Stimulated activated effector memory CD8-positive, alpha-beta T cell treated with anti-CD3 and anti-CD28 coated beads, Interleukin-12 subunit alpha, Interleukin-12 subunit beta, amount 100 ng/mL, for 72 hours (primary cell): Measurements from ENCODE around the gene KLF7.

Experiments
- ATAC-seq: fragments of 150-1000 bp; cut with Tn5 transposase; 2 replicates; pipeline ENCODE4 v1.10.0; 2021
- DNase-seq, 2 donors: peaks; one replicate each; pipeline ENCODE4 v3.0.0; 2021 to 2022; ENCODE audit warnings: low spot score in 2 of 2
- H3K27ac Mint-ChIP-seq: one replicate; pipeline ENCODE4 v1.8.0; 2022; ENCODE audit warnings: mild to moderate bottlenecking, mixed read lengths
- H3K36me3 Mint-ChIP-seq: one replicate; pipeline ENCODE4 v1.8.0; 2022; ENCODE audit warnings: mild to moderate bottlenecking, mixed read lengths
- H3K4me1 Mint-ChIP-seq: one replicate; pipeline ENCODE4 v1.8.0; 2022; ENCODE audit warnings: mixed read lengths
- H3K4me3 Mint-ChIP-seq: one replicate; pipeline ENCODE4 v1.8.0; 2022; ENCODE audit warnings: mild to moderate bottlenecking, mixed read lengths
- H3K9me3 Mint-ChIP-seq: one replicate; pipeline ENCODE4 v1.8.0; 2022; ENCODE audit warnings: mixed read lengths

Gene KLF7

DNA sequence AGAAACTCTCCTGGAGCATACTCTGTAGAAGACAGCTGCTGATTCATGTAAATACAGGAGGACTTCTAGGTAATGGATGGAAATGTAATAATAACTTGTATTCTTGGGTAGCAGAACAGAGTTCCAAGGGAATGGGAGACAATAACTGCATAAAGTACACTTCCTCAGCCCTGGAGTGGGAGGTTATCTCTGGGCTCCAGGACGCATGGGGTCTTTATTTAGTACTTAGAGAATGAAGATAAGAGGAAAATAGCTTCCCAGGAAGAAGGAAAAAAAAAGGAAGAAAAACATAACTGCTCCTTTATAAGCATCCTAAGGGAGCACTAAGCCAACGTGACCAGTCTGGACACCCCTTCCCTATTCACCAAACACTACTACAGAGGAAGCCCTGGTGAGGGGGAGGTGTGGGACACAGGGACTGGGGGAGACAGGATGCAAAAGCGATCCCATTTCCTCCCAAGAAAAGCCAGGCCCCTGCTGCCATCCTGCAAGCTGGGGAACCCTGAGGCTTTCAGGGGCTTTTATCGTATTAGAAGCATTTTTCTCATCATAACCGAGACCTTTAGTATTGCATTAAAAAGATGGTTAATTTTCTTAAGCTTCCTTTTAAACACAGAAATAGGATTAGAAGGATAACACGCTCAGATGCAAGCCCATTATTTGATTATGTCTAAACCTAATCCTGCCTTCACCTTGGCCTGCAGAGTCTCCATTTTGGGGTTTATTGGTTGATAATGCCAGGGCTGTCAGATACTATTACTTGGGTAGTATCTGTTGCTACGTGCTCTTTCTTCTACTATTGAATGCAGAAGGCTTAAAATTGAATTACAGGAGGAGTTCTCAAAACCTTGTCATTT is 78.5 kb downstream of the KLF7 start:
- ATAC-seq (no peak), DNase-seq (no peak)
- H3K36me3 Mint-ChIP-seq = peaks cover 12% of the 10 kb centered on the region
- H3K9me3 Mint-ChIP-seq = no peaks in the 10 kb centered on the region
- no peak overlapping the region for H3K27ac Mint-ChIP-seq
- no peaks in the 10 kb centered on the region for H3K4me1 Mint-ChIP-seq
- no peak overlapping the region for H3K4me3 Mint-ChIP-seq

DNA sequence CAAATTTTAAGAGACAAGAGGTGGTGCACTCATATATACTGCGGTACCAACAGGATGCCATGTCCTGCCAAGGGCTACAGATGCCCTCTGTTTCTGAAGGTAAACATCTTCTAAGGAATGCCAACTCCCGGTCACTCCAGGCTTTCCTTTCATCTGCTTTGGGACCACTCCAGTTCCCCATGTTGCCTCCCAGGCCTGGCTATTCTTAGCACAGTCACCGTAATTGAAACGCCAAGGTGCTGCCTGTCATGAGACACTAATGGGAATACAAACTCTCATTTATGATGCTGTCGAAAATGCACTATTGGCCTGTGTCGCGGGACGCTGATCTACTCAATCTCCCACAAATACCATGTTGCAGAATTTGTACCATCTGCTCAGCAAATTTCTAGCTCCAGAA is 79.6 kb downstream of the KLF7 start:
- no peak overlapping the region for H3K27ac Mint-ChIP-seq
- DNase-seq (no peak), ATAC-seq (no peak)
- H3K4me3 Mint-ChIP-seq = no peak overlapping the region
- H3K9me3 Mint-ChIP-seq = no peaks in the 10 kb centered on the region
- peaks cover 17% of the 10 kb centered on the region for H3K36me3 Mint-ChIP-seq
- H3K4me1 Mint-ChIP-seq = no peaks in the 10 kb centered on the region

DNA sequence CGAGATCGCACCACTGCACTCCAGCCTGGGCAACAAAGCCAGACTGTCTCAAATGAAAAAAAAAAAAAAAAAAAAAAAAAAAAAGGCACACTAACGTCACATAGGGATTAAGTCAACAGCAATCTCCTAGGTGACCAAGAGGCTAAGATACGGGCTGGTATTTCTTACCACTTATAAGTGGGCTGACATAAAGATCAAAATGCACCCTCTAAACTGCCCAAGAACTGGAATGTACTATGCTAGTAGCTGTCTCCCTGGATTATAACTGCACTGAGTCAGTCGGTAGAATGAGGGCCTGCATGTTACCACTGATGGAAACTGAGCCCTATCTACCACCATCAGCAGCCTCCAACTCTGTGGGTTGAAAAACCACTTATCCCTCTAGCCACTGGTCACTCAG is 80.6 kb downstream of the KLF7 start:
- DNase-seq = no peak
- H3K4me3 Mint-ChIP-seq = no peak overlapping the region
- ATAC-seq = no peak
- no peaks in the 10 kb centered on the region for H3K9me3 Mint-ChIP-seq
- no peak overlapping the region for H3K27ac Mint-ChIP-seq
- peaks cover 25% of the 10 kb centered on the region for H3K36me3 Mint-ChIP-seq
- no peaks in the 10 kb centered on the region for H3K4me1 Mint-ChIP-seq

DNA sequence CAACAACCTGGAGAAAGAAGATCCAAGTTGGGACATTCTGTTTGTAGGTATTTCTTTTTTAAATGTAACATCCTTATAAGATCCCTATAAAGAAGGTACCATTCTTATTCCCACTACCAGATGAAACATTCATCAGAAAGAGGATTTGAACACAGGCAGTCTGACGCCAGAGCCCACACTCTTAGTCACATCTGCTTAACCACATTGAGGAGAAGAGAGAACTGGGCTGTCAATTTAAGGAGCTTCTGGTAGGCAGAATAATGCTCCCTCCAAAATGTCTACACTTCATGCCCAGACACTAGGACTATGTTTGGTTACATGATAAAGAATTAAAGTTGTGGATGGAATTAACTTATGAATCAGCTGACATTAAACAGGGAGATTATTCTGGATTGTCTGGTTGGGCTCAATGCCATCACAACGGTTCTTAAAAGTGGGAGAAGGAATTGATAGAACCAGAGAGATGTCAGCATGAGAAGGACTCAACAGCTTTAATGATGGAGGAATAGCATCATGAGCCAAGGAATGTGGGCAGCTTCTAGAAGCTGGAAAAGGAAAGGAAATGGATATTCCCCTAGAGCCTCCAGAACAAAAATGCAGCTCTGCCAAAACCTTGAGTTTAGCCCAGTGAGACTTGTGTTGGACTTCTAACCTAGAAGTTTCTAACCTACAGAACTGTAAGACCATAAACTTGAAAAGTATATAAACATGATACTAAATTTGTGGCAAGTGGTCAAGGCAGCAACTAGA is 82.2 kb downstream of the KLF7 start:
- H3K4me3 Mint-ChIP-seq = no peak overlapping the region
- no peak overlapping the region for H3K27ac Mint-ChIP-seq
- DNase-seq (no peak), ATAC-seq (no peak)
- H3K36me3 Mint-ChIP-seq = peaks cover 30% of the 10 kb centered on the region
- no peaks in the 10 kb centered on the region for H3K9me3 Mint-ChIP-seq
- H3K4me1 Mint-ChIP-seq = no peaks in the 10 kb centered on the region

DNA sequence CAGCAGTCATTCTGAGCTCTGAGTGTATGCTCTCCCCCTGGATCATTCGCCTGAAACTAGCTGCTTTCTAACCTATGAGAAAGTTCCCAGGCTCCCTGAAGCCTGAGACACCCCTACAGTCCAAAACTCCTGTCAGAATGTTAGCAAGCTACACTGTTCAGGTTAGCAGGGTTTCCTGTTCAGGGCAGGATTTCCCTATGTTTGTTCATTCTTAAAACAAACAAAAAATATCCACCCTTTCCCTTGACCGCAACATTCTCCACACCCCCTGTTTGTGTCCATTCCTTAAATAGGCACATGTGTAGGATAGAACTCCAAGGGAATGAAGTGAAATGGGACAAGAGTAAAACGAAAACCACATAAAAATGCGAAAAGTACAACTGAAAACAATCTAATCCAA is 83.1 kb downstream of the KLF7 start:
- peaks cover 24% of the 10 kb centered on the region for H3K36me3 Mint-ChIP-seq
- no peak overlapping the region for H3K27ac Mint-ChIP-seq
- H3K9me3 Mint-ChIP-seq = no peaks in the 10 kb centered on the region
- H3K4me1 Mint-ChIP-seq = no peaks in the 10 kb centered on the region
- DNase-seq (no peak), ATAC-seq (no peak)
- no peak overlapping the region for H3K4me3 Mint-ChIP-seq

DNA sequence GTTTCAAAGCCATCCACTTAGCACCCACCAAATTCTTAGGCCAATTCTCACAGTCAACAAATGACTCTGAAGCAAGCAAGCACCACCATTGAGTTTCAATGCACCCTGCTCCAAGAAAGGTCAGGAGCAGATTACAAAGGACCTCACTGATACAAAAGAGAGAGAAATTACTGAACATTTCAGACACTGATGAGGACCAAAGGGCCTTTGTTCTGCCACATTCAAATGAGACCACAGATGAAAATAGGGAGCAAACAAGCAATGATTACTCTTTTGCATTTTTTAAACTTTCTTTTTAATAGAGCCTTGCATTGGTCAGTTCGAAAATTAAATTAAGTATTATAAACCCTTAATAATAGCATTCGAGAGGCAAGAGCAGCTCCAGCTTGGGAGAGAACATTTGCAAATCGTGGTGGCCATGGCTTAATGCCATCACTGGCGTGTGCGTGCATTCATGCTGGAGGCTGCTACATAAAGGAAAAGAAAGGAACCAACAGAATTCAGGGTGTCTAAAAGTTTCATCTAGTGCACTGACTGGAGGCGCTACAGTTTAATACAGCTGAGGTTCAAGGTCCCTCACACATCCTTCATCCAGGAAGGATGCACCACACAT is 87.5 kb downstream of the KLF7 start:
- peaks cover 26% of the 10 kb centered on the region for H3K36me3 Mint-ChIP-seq
- H3K4me3 Mint-ChIP-seq = no peak overlapping the region
- H3K27ac Mint-ChIP-seq = no peak overlapping the region
- H3K4me1 Mint-ChIP-seq = peaks cover 15% of the 10 kb centered on the region
- DNase-seq (no peak), ATAC-seq (no peak)
- no peaks in the 10 kb centered on the region for H3K9me3 Mint-ChIP-seq

DNA sequence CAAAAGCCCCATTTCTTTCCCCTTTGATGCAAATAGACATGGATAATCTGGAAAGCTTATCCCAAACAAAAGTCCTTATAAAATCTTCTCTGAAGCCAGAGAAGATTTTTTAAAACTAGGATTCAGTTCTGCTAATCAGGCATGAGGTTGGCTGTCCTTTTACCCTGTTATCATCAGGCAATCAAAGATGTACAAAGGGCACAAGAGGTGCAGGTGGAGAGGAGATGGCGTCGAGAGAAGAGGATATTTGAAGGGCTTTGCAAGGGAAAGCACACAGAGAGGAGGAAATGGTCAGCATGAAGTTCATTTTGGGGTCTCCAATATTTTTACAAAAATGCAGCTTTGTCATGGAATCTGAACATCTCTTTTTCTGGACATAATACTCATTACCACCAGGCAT is 88.5 kb downstream of the KLF7 start:
- Mint-ChIP-seq H3K4me1 (peaks cover 15% of the 10 kb centered on the region), H3K4me3 (no peak overlapping the region)

DNA sequence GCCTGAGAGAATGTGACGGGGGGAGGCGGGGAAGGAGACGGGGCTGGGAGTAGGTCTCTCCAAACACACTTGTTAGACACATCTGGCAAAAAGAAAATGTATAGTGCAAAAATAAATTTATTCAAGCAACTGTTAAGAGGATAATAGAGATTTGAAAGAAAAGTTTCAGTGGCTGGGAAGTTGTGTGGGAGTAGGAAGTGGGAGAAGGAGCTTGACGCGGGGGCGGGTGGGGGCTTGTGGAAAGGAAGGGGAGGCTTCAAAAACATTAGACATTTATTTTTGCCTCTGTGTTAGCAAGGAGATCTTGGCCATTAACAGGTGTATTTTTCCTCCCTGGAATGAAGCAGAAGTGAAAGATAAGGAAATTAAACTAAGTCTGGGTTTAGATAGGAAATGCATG is 90.3 kb downstream of the KLF7 start:
- H3K27ac Mint-ChIP-seq = no peak overlapping the region
- H3K4me3 Mint-ChIP-seq = no peak overlapping the region
- peaks cover 14% of the 10 kb centered on the region for H3K36me3 Mint-ChIP-seq
- ATAC-seq (no peak), DNase-seq (no peak)
- H3K9me3 Mint-ChIP-seq = no peaks in the 10 kb centered on the region
- H3K4me1 Mint-ChIP-seq = peaks cover 15% of the 10 kb centered on the region

More for the DNA sequence above, 88.5 kb downstream of the KLF7 start:
- Mint-ChIP-seq H3K36me3 (peaks cover 26% of the 10 kb centered on the region), H3K27ac (no peak overlapping the region), H3K9me3 (no peaks in the 10 kb centered on the region)
- DNase-seq = no peak
- no peak for ATAC-seq

DNA sequence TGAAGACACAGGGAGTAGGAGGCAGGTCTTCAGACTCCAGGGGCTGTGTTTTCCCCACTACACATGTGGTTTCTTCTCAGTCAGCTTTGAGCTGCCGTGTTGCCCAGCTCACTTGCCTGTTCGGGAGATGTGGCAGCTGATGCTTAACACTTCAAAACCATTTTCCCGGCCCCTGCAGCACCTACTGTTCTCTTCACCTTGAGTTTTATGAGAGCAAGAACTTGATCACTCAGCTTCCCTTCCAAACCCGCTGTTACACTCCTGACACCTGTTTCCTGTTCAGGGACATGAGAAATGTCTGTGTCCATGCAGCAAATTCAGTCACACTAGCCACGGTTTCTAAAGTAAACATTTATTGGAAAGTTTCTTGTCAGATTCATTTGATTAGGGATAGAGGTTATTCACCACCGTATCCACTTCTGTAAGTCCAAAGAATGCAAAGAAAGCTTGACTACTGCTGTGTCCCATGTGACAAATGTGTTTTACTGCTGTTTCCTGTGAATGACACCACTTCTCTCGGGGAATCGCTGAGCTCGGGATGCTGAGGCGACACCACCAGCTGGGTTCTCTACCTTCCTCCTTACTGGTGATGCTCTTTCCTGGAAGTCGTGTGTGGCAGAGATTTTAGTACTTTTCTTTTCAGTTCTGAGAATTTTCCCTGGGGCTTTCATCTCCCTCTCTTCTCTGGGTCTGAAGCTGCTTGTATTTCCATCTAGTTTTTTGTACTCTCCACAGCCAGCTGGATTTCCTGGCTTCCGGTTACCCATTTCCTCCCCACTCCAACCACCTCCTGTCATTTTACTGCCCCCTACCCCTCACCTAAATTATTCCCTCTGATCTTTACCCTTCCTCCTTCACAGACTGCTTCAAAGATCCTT is 91.7 kb downstream of the KLF7 start:
- ATAC-seq = peak; percentile 72
- Mint-ChIP-seq H3K9me3 (no peaks in the 10 kb centered on the region), H3K27ac (peak overlapping the region; percentile 60), H3K36me3 (peaks cover 7% of the 10 kb centered on the region), H3K4me3 (peak overlapping the region; percentile 51), H3K4me1 (peaks cover 15% of the 10 kb centered on the region)
- peak in 1 of 2 donors; percentile 4 for DNase-seq

DNA sequence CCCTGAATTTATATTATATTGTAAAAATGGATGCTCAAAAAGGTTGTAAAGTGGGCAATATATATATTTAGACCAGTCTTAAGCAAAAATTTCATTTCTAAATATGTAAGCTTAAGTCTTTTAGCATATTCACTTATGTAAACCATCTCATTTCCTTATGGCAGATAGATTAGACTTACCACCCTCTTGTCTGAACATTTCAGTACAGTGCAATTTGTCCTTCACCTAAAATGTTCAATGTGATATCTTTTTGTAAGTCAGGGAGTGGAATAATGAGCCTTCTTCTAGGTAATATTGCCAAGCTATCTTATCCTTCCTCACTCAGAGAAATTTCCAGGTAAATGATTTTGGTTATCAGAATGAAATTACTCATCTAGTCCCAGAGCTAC is 92.3 kb downstream of the KLF7 start:
- ATAC-seq (peak; percentile 47), DNase-seq (no peak)
- Mint-ChIP-seq H3K4me3 (peak overlapping the region; percentile 51), H3K4me1 (peaks cover 15% of the 10 kb centered on the region), H3K9me3 (no peaks in the 10 kb centered on the region), H3K27ac (peak overlapping the region; percentile 60), H3K36me3 (peaks cover 7% of the 10 kb centered on the region)

DNA sequence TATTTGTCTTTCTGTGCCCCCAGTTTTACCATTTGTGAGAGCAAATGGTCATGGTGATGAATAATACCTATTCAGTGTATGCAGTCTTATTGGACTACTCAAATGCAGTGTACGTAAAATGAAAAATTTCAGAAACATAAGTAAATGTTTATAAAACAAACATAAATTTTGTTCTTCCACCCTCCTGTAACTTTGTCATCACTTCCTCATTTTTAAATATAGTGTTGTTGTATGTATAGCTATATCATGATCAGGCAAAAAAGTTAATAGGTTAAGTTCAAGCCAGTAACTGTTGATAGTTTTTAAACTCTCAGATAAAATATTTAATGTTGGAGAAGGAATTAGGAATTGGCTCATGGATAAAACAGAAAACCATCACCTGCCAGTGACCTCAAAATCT is 93.2 kb downstream of the KLF7 start:
- Mint-ChIP-seq H3K4me1 (peaks cover 15% of the 10 kb centered on the region), H3K36me3 (peaks cover 7% of the 10 kb centered on the region), H3K27ac (no peak overlapping the region), H3K9me3 (no peaks in the 10 kb centered on the region), H3K4me3 (no peak overlapping the region)
- ATAC-seq = no peak
- DNase-seq = no peak

DNA sequence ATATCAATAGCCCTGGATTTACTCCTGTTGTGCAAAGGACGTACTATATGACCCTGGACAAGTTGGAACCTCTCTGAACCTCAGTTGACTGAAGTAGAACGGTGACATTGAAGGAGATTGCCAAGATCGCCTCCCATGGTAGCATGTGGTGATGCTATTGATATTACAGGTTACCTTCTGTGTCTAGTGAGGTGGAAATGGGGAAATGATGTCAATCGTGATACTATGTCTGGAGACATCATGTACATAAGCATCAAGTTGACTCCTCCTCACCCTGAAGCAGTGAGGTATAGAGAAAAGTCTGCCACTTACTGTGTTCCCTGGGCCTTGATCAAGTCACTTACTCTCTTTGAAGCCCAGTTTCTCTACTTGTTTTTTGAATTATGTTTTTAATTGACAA is 93.9 kb downstream of the KLF7 start:
- Mint-ChIP-seq H3K4me1 (peaks cover 15% of the 10 kb centered on the region), H3K9me3 (no peaks in the 10 kb centered on the region), H3K27ac (no peak overlapping the region), H3K4me3 (no peak overlapping the region), H3K36me3 (peaks cover 7% of the 10 kb centered on the region)
- DNase-seq (no peak), ATAC-seq (no peak)

DNA sequence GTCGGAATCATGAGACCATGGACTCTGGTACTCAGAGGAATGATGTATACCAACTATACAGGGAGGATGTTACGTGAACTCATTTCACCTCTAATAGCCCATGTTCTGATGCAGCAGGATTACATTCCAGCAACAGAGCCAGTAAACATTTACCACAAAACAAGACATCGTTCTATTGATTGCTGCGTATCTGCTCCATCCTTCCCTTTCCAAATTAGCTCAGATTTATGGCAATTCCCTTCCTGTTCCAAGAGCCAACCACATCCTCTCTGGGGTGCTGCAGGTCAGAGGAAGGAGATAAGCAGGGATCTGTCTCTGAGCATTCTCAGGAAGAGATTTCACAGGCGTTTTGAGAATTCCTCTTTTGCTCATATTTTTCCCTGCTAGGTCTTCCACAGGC is 98.3 kb downstream of the KLF7 start:
- H3K4me1 Mint-ChIP-seq = no peaks in the 10 kb centered on the region
- H3K36me3 Mint-ChIP-seq = no peaks in the 10 kb centered on the region
- no peaks in the 10 kb centered on the region for H3K9me3 Mint-ChIP-seq
- DNase-seq (no peak), ATAC-seq (no peak)
- peak overlapping the region; percentile 84 for H3K27ac Mint-ChIP-seq
- H3K4me3 Mint-ChIP-seq = no peak overlapping the region

DNA sequence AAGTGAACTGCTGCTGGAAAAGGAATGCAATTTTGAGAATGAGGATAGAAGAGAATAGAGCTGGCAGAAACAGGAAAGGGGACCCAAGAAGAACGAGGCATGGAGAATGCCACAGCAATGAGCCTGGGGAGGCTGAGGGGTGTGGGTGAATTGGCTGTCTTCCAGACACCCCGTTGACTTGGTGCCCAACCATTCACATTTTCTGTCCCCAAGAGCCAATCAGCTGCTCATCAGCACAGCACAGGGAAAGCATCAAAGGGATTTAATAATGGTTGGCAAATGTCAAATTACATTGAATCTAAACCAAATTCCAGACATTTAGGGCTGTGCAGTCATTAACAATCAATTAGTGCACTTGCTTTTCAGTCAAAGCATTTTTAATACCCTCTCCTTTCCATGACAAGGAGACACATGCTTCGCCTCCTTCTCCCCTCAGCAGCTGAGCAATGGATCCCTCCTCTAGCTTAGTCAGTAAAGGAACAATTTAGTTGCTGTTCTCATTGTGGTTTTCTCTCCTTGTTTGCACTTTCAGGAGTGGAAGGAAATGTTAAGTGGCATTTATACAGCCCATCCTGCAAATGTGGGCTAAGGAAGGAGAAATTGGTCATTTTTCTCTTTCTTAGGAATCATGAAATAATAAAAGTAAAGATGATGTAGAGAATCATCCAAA is 98.8 kb downstream of the KLF7 start:
- no peak overlapping the region for H3K27ac Mint-ChIP-seq
- no peaks in the 10 kb centered on the region for H3K4me1 Mint-ChIP-seq
- no peaks in the 10 kb centered on the region for H3K36me3 Mint-ChIP-seq
- ATAC-seq = no peak
- DNase-seq = no peak
- no peaks in the 10 kb centered on the region for H3K9me3 Mint-ChIP-seq
- no peak overlapping the region for H3K4me3 Mint-ChIP-seq
